HEK293T (cell line): ENCODE data around the gene LRRC56.

Experiments
- BHLHE40 ChIP-seq: fragments of 450-650 bp; IDR thresholded peaks from 2 replicates; pipeline ENCODE4 v1.6.1; 2016; ENCODE audit warnings: mild to moderate bottlenecking, moderate library complexity, borderline replicate concordance
- CTBP1 ChIP-seq: fragments of 450-650 bp; IDR thresholded peaks from 2 replicates; pipeline ENCODE4 v1.6.1; 2016; ENCODE audit warnings: borderline replicate concordance
- ELF4 ChIP-seq: fragments of 450-650 bp; IDR thresholded peaks from 2 replicates; pipeline ENCODE4 v1.6.1; 2017; ENCODE audit warnings: antibody characterized with exemption
- FOXM1 ChIP-seq: fragments of 450-650 bp; IDR thresholded peaks from 2 replicates; pipeline ENCODE4 v1.6.1; 2017; ENCODE audit warnings: mild to moderate bottlenecking, borderline replicate concordance
- NFRKB ChIP-seq: fragments of 450-650 bp; IDR thresholded peaks from 2 replicates; pipeline ENCODE4 v1.6.1; 2016; ENCODE audit warnings: mild to moderate bottlenecking, moderate library complexity
- SP1 ChIP-seq: fragments of 450-650 bp; IDR thresholded peaks from 2 replicates; pipeline ENCODE4 v1.6.1; 2017
- TARDBP ChIP-seq: fragments of 450-650 bp; IDR thresholded peaks from 2 replicates; pipeline ENCODE4 v1.6.1; 2016

- no peak for TF ChIP-seq BHLHE40
- TF ChIP-seq CTBP1: no peak
- TF ChIP-seq FOXM1: no peak
- TF ChIP-seq TARDBP: no peak
- no peak for TF ChIP-seq NFRKB
- TF ChIP-seq ELF4: no peak
- no peak for TF ChIP-seq SP1
These were observed 44.0 kb downstream of the LRRC56 start for GRCh38 chr11:581342-581741.
